Esophagus muscularis mucosa (tissue), 4 donors: Measurements from ENCODE around the gene NBAS. TPM values are rescaled to one million over a fixed set of nuclear protein-coding genes. Genes with fewer than 3 reads are reported as not detected.

ENCODE experiments used
- DNase-seq: peaks from one replicate; pipeline ENCODE4 v3.0.0-alpha.2; 2017; ENCODE audit errors: extremely low spot score
- H3K27ac ChIP-seq, 4 donors: fragments of 200-600 bp; sonication (generic); replicated peaks in 1 of 4; 1 replicate in 3 of 4; 2 replicates in 1 of 4; pipeline ENCODE4 v1.5.1; 2016 to 2019; ENCODE audit warnings: mild to moderate bottlenecking in 1 of 4
- H3K27me3 ChIP-seq, 4 donors: fragments of 200-600 bp; sonication (generic); one replicate each; pipeline versions ENCODE4 v1.5.1 to v1.6.0; 2016 to 2019
- H3K36me3 ChIP-seq, 4 donors: fragments of 200-600 bp; sonication (generic); one replicate each; pipeline ENCODE4 v1.5.1; 2016 to 2019
- H3K4me1 ChIP-seq, 4 donors: fragments of 200-600 bp; sonication (generic); one replicate each; pipeline ENCODE4 v1.5.1; 2016 to 2019
- H3K4me3 ChIP-seq, 4 donors: fragments of 200-600 bp; sonication (generic); 1 replicate in 2 of 4; 2 replicates in 2 of 4; pipeline ENCODE4 v1.5.1; 2016 to 2019; ENCODE audit warnings: mild to moderate bottlenecking in 4 of 4, moderate library complexity in 1 of 4
- H3K9me3 ChIP-seq, 4 donors: fragments of 200-600 bp; sonication (generic); 1 replicate in 3 of 4; 2 replicates in 1 of 4; pipeline ENCODE4 v1.5.1; 2016 to 2019
- CTCF ChIP-seq, 3 experiments: fragments of 200-600 bp in 2 of 3; fragments of 450-650 bp in 1 of 3; sonication (generic) in 2 of 3; IDR thresholded peaks; one replicate each; pipeline ENCODE4 v1.5.1; 2017 to 2019; ENCODE audit warnings: antibody characterized with exemption in 3 of 3, mild to moderate bottlenecking in 2 of 3, moderate library complexity in 1 of 3
- EP300 ChIP-seq: sonication (generic); formaldehyde crosslinking; IDR thresholded peaks from one replicate; pipeline ENCODE4 v1.6.1; 2017; ENCODE audit warnings: antibody characterized with exemption
- POLR2A ChIP-seq: fragments of 450-650 bp; IDR thresholded peaks from one replicate; pipeline ENCODE4 v1.6.1; 2017; ENCODE audit warnings: antibody characterized with exemption, moderate library complexity, mild to moderate bottlenecking, low read depth
- POLR2AphosphoS5 ChIP-seq, 2 donors: sonication (generic); formaldehyde crosslinking; IDR thresholded peaks; one replicate each; pipeline ENCODE4 v1.6.1; 2017; ENCODE audit warnings: antibody characterized with exemption in 2 of 2
- WGBS: methylation state at CpG from one replicate; pipeline ENCODE4 v1.1.5; 2018; 5-methylcytosine and 5-hydroxymethylcytosine counted together
- intact Hi-C: fragments of 100-400 bp; cut with DNase I; formaldehyde crosslinking; loops from one replicate; pipeline ENCODE4 v1.15.1; 2023
- total RNA-seq, 4 donors: library from RNA; depleted of rRNA; stranded (reverse); fragments of >200 nt; gene quantifications; one replicate each; pipeline versions ENCODE4 v1.1.0 to v1.2.1, GENCODE V29; 2016

The NBAS gene
- total RNA-seq, 4 donors from 2014 or later: 39.2 to 43.6 (median 42.0) TPM

- intact Hi-C loops: no loop called here
- no peak for DNase-seq
- H3K9me3 ChIP-seq: no peaks in the 10 kb centered on the region
- H3K4me3 ChIP-seq: no peak overlapping the region
- 86% methylated on average over 5 of the region's 5 CpGs for WGBS
- no peaks in the 10 kb centered on the region for H3K27me3 ChIP-seq
- no peak overlapping the region for H3K27ac ChIP-seq
- TF ChIP-seq POLR2AphosphoS5 (IDR thresholded peaks at IDR 0.05) (no peak), CTCF (IDR thresholded peaks at IDR 0.05) (no peak), POLR2A (no peak), EP300 (no peak)
- peaks cover 0 to 28% (median 10%) of the 10 kb centered on the region in 4 donors for H3K36me3 ChIP-seq
- no peaks in the 10 kb centered on the region for H3K4me1 ChIP-seq
Observed at GRCh38 chr2:15357922-15358321, 203.2 kb downstream of the NBAS start.

DNA sequence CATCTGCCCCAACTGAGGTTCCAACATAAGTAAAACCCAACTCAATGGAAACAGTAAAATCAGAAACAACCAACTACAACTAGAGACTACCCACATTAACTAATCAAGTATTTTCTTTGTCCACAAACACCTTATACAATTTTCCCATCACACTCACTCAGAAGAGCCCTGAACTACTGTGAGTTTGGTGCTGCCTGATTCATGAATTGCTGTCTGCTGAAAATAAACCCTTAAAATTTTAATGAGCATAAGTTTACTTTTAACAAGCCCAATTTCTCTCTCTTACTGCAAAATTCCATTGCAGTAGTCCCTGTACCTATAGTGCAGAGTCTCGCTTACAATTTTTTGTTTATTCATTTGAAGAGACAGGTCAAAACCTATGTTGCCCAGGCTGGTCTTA is 203.9 kb downstream of the NBAS start:
- no peak for TF ChIP-seq POLR2AphosphoS5 (IDR thresholded peaks at IDR 0.05)
- TF ChIP-seq CTCF (IDR thresholded peaks at IDR 0.05): no peak
- no peak for TF ChIP-seq POLR2A
- no peak for TF ChIP-seq EP300
- no peaks in the 10 kb centered on the region for H3K27me3 ChIP-seq
- no peaks in the 10 kb centered on the region for H3K4me1 ChIP-seq
- H3K9me3 ChIP-seq: no peaks in the 10 kb centered on the region
- intact Hi-C loops: no loop called here
- H3K36me3 ChIP-seq: peaks cover 4 to 32% (median 13%) of the 10 kb centered on the region in 4 donors
- no peak for DNase-seq
- 100% methylated on average over 1 of the region's 1 CpG for WGBS
- H3K4me3 ChIP-seq: no peak overlapping the region
- H3K27ac ChIP-seq: no peak overlapping the region

DNA sequence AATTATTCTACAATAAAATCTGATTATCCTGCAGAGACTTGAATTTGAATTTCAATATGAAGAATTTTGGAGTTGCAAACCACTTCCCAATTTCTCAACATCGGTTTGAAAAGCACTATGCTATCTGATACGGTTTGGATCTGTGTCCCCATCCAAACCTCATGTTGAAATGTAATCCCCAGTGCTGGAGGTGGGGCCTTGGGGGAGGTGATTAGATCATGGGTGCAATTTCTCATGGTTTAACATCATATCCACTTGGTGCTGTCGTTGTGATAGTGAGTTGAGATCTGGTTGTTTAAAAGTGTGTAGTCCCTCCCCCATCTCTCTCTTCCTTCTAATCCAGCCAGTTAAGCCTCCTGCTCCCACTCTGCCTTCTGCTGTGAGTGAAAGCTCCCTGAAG is 205.7 kb downstream of the NBAS start:
- intact Hi-C loops: no loop called here
- Histone ChIP-seq H3K36me3 (peaks cover 4 to 47% (median 26%) of the 10 kb centered on the region in 4 donors), H3K27me3 (no peaks in the 10 kb centered on the region), H3K4me3 (no peak overlapping the region), H3K9me3 (no peaks in the 10 kb centered on the region), H3K4me1 (no peaks in the 10 kb centered on the region), H3K27ac (no peak overlapping the region)
- TF ChIP-seq POLR2AphosphoS5 (IDR thresholded peaks at IDR 0.05): no peak
- no peak for TF ChIP-seq CTCF (IDR thresholded peaks at IDR 0.05)
- TF ChIP-seq EP300: no peak
- WGBS: 87% methylated on average over 3 of the region's 3 CpGs
- DNase-seq: no peak

- no peak for DNase-seq
- H3K9me3 ChIP-seq: no peaks in the 10 kb centered on the region
- no peak for TF ChIP-seq CTCF (IDR thresholded peaks at IDR 0.05)
- TF ChIP-seq POLR2A: no peak
- no peak for TF ChIP-seq EP300
- no peak for TF ChIP-seq POLR2AphosphoS5 (IDR thresholded peaks at IDR 0.05)
- no peaks in the 10 kb centered on the region for H3K27me3 ChIP-seq
- 91% methylated on average over 1 of the region's 1 CpG for WGBS
- H3K27ac ChIP-seq: no peak overlapping the region
- no peak overlapping the region for H3K4me3 ChIP-seq
- intact Hi-C loops: no loop called here
- H3K4me1 ChIP-seq: no peaks in the 10 kb centered on the region
- H3K36me3 ChIP-seq: peaks cover 4 to 53% (median 30%) of the 10 kb centered on the region in 4 donors
Observed at GRCh38 chr2:15354596-15355366, 206.4 kb downstream of the NBAS start.

GRCh38 chr2:15352363-15352762 is 208.8 kb downstream of the NBAS start:
- H3K27ac ChIP-seq: no peak overlapping the region
- H3K27me3 ChIP-seq: no peaks in the 10 kb centered on the region
- no peaks in the 10 kb centered on the region for H3K9me3 ChIP-seq
- TF ChIP-seq POLR2A (no peak), CTCF (IDR thresholded peaks at IDR 0.05) (no peak), POLR2AphosphoS5 (IDR thresholded peaks at IDR 0.05) (no peak), EP300 (no peak)
- H3K4me3 ChIP-seq: no peak overlapping the region
- intact Hi-C loops: no loop called here
- peaks cover 4 to 59% (median 31%) of the 10 kb centered on the region in 4 donors for H3K36me3 ChIP-seq
- WGBS: 92% methylated on average over 11 of the region's 11 CpGs
- no peak for DNase-seq
- H3K4me1 ChIP-seq: peaks cover 0 to 10% (median 7%) of the 10 kb centered on the region in 4 donors
